PC-3 (cell line): Measurements from ENCODE around the gene RPL13.

Experiments
- CTCF ChIP-seq: fragments of 300-600 bp; sonication (generic); conservative IDR thresholded peaks from 2 replicates; pipeline ENCODE4 v1.5.1; 2017; ENCODE audit warnings: antibody characterized with exemption, low read depth, mild to moderate bottlenecking, low read length
- EZH2 ChIP-seq: fragments of 300-600 bp; sonication (generic); IDR thresholded peaks from one replicate; pipeline ENCODE4 v1.6.1; 2017; ENCODE audit warnings: antibody characterized with exemption, mild to moderate bottlenecking, low read length; ENCODE audit not compliant: unreplicated experiment

- TF ChIP-seq CTCF: no peak
- TF ChIP-seq EZH2: no peak
Observed at GRCh38 chr16:89581045-89581695, 20.7 kb downstream of the RPL13 start.
